HEK293T (cell line): ENCODE results near the gene ZNF521.

Experiments used
- CTCF ChIA-PET: fragments of 350-600 bp; formaldehyde crosslinking; extraction: SDS; loops from one replicate; lab custom pipeline; 2021; ENCODE audit warnings: antibody characterized with exemption, inconsistent platforms; lab: Yijun Ruan, JAX
- POLR2A ChIA-PET: fragments of 350-600 bp; formaldehyde crosslinking; extraction: SDS; loops from one replicate; lab custom pipeline; 2020; ENCODE audit warnings: antibody characterized with exemption, inconsistent platforms; lab: Yijun Ruan, JAX
- DNase-seq: peaks from one replicate; pipeline ENCODE4 v3.0.0; 2012; ENCODE audit warnings: mixed read lengths; ENCODE audit errors: extremely low spot score
- ARNT ChIP-seq: fragments of 450-650 bp; IDR thresholded peaks from 2 replicates; pipeline ENCODE4 v1.6.1; 2017; ENCODE audit warnings: mild to moderate bottlenecking
- BHLHE40 ChIP-seq: fragments of 450-650 bp; IDR thresholded peaks from 2 replicates; pipeline ENCODE4 v1.6.1; 2016; ENCODE audit warnings: mild to moderate bottlenecking, moderate library complexity, borderline replicate concordance
- CTBP1 ChIP-seq: fragments of 450-650 bp; IDR thresholded peaks from 2 replicates; pipeline ENCODE4 v1.6.1; 2016; ENCODE audit warnings: borderline replicate concordance
- ELF4 ChIP-seq: fragments of 450-650 bp; IDR thresholded peaks from 2 replicates; pipeline ENCODE4 v1.6.1; 2017; ENCODE audit warnings: antibody characterized with exemption
- FOXA1 ChIP-seq: fragments of 450-650 bp; IDR thresholded peaks from 2 replicates; pipeline ENCODE4 v1.6.1; 2016; ENCODE audit warnings: mild to moderate bottlenecking
- FOXK2 ChIP-seq: fragments of 450-650 bp; IDR thresholded peaks from 2 replicates; pipeline ENCODE4 v1.6.1; 2016; ENCODE audit warnings: mild to moderate bottlenecking
- FOXM1 ChIP-seq: fragments of 450-650 bp; IDR thresholded peaks from 2 replicates; pipeline ENCODE4 v1.6.1; 2017; ENCODE audit warnings: mild to moderate bottlenecking, borderline replicate concordance
- HDGF ChIP-seq: fragments of 450-650 bp; IDR thresholded peaks from 2 replicates; pipeline ENCODE4 v1.6.1; 2017; ENCODE audit warnings: antibody characterized with exemption, borderline replicate concordance
- L3MBTL2 ChIP-seq: fragments of 450-650 bp; conservative IDR thresholded peaks from 2 replicates; pipeline ENCODE4 v1.6.1; 2016; ENCODE audit warnings: mild to moderate bottlenecking
- LEF1 ChIP-seq: fragments of 450-650 bp; IDR thresholded peaks from 2 replicates; pipeline ENCODE4 v1.6.1; 2017; ENCODE audit warnings: mild to moderate bottlenecking, borderline replicate concordance
- NFRKB ChIP-seq: fragments of 450-650 bp; IDR thresholded peaks from 2 replicates; pipeline ENCODE4 v1.6.1; 2016; ENCODE audit warnings: mild to moderate bottlenecking, moderate library complexity
- SP1 ChIP-seq: fragments of 450-650 bp; IDR thresholded peaks from 2 replicates; pipeline ENCODE4 v1.6.1; 2017
- SUZ12 ChIP-seq: fragments of 450-650 bp; IDR thresholded peaks from 2 replicates; pipeline ENCODE4 v1.6.1; 2016; ENCODE audit warnings: mild to moderate bottlenecking
- TARDBP ChIP-seq: fragments of 450-650 bp; IDR thresholded peaks from 2 replicates; pipeline ENCODE4 v1.6.1; 2016
- ZNF384 ChIP-seq: fragments of 450-650 bp; IDR thresholded peaks from 2 replicates; pipeline ENCODE4 v1.6.1; 2016
- TF ChIP-seq, protein P1 (sequence below): fragments of 450-650 bp; IDR thresholded peaks from 2 replicates; pipeline ENCODE4 v1.6.1; 2016

The ZNF521 gene

DNA sequence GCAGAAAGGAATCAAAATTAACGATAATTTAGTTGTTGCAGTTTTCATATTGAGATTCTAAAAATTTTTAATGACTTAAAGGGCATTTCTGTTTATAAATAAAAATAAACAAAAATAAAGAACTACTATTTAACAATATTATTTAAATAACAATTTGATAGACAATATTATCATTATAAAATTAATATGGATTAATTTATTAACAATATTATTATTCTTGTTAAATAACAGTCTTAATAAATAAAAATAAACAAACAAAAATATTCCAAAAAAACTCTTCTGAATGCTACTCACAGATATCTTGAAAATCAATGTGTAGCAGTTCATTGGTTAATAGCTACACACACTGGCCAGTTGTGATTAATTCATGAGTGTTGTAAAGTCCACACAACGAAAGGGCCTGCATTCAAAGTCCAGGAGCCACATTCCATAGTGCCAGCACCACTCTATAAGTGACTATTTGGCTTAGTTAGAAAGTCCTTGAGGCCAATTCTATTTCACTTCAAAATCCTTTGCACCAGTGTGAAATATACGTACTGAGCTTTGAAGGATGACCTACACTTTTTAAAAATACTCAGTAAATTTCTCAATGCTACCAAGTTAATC lies 117.1 kb downstream of the ZNF521 start:
- POLR2A ChIA-PET: no interaction called here
- DNase-seq: no peak
- CTCF ChIA-PET: no interaction called here
- no peak for TF ChIP-seq NFRKB
- TF ChIP-seq TARDBP: no peak
- TF ChIP-seq CTBP1: no peak
- no peak for TF ChIP-seq FOXA1
- TF ChIP-seq ARNT: no peak

DNA sequence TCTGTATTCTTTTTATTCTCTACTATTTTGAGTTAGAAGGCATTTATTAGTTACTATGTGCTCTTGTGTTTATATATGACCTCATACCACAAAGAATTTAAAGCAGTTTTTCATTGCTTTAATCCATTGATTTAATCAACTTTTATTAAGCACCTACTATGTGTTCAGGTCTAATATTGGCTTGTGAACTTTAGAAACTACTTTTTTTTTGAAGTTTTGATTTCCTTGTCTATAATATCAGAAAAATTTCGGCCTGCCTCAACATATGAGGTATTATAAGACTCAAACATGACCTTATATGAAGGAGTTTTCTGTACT lies 117.7 kb downstream of the ZNF521 start:
- CTCF ChIA-PET: no interaction called here
- DNase-seq: no peak
- POLR2A ChIA-PET: no interaction called here
- TF ChIP-seq, protein P1, sequence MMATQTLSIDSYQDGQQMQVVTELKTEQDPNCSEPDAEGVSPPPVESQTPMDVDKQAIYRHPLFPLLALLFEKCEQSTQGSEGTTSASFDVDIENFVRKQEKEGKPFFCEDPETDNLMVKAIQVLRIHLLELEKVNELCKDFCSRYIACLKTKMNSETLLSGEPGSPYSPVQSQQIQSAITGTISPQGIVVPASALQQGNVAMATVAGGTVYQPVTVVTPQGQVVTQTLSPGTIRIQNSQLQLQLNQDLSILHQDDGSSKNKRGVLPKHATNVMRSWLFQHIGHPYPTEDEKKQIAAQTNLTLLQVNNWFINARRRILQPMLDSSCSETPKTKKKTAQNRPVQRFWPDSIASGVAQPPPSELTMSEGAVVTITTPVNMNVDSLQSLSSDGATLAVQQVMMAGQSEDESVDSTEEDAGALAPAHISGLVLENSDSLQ: no peak
- TF ChIP-seq NFRKB: no peak
- no peak for TF ChIP-seq BHLHE40
- TF ChIP-seq SP1: no peak
- TF ChIP-seq L3MBTL2: no peak
- no peak for TF ChIP-seq CTBP1
- no peak for TF ChIP-seq FOXK2
- TF ChIP-seq LEF1: no peak
- TF ChIP-seq ZNF384: no peak
- no peak for TF ChIP-seq FOXM1
- TF ChIP-seq ELF4: no peak
- TF ChIP-seq HDGF: no peak
- no peak for TF ChIP-seq FOXA1
- no peak for TF ChIP-seq ARNT
- no peak for TF ChIP-seq TARDBP
- no peak for TF ChIP-seq SUZ12

GRCh38 chr18:25233528-25234321 lies 118.2 kb downstream of the ZNF521 start:
- ChIA-PET POLR2A (no interaction called here), CTCF (interaction anchor here (0.7 kb wide), 1 partner anchor 8 kb away, joined by 10 read pairs; no protein-coding TSS in a partner anchor)
- TF ChIP-seq FOXK2 (no peak), FOXA1 (no peak), LEF1 (no peak), NFRKB (no peak), SP1 (no peak), ELF4 (no peak), TARDBP (no peak)
- no peak for DNase-seq

- CTCF ChIA-PET: interaction anchor here (1.4 kb wide), 1 partner anchor 8 kb away, joined by 6 read pairs; no protein-coding TSS in a partner anchor
- TF ChIP-seq SUZ12 (no peak), LEF1 (no peak), ZNF384 (no peak), BHLHE40 (no peak), ELF4 (no peak), L3MBTL2 (no peak), SP1 (no peak)
- DNase-seq: no peak
- POLR2A ChIA-PET: no interaction called here
These were observed 120.7 kb downstream of the ZNF521 start for GRCh38 chr18:25231327-25231691.

DNA sequence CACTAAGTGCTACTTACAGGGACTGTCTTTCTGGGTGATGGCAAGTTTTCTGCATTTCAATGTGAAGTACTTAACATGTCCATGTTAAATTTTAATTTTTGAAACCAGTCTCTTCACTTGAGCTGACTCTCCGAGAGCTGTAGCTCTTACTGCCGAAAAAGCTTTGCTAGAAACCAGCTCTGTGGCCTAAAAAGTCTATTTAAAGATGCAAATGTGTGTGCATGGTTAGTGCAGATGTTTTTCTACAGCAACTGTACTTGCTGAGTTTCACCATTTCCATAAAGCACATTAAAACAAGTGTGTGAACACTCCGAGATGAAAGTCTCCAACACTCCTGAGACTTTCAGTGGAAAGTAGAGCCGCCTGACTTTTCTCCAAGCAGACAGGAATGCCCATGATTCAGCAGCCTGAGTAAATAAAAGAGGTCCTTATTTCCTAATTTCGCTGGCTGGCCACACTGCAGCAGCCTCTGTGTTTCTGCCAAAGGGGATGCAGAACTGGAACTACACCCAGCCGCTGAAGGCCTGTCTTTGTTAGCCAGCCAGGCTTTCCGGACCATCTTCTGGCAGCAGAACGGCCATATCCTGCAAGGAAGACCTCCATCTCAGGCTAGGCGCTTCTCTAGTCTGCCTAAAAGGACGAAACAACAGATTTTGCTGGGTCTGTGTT lies 121.2 kb downstream of the ZNF521 start:
- no peak for TF ChIP-seq FOXA1
- TF ChIP-seq FOXM1: no peak
- TF ChIP-seq NFRKB: no peak
- no peak for TF ChIP-seq ARNT
- no peak for TF ChIP-seq CTBP1
- no peak for TF ChIP-seq ELF4
- TF ChIP-seq BHLHE40: no peak
- TF ChIP-seq HDGF: no peak
- no peak for TF ChIP-seq FOXK2
- TF ChIP-seq LEF1: no peak
- no peak for TF ChIP-seq SP1
- TF ChIP-seq L3MBTL2: no peak
- TF ChIP-seq SUZ12: no peak
- TF ChIP-seq ZNF384: no peak
- no peak for TF ChIP-seq TARDBP
- TF ChIP-seq, protein P1: no peak
- ChIA-PET CTCF (interaction anchor here (0.8 to 1.4 kb wide), 2 partner anchors 8 kb away, joined by 3 to 6 read pairs; no protein-coding TSS in a partner anchor), POLR2A (no interaction called here)
- DNase-seq: no peak

DNA sequence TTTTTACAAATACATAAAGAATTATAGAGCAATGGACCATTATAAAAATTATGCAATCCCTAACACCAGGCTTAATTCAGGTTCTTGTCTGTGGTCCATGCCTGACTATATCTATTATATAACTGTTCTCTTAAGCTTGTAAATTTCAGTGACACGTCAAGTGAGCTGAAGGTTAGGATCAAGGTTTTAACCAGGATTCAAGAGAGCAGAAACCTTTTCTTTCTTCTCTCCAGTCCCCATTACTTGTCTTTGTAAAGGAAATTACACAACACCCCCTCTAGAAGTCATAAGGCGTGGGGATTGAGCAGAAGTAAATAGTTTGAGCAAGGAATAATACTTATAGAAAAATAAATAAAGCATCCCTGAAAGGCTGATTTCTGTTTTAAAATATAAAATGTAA lies 122.0 kb downstream of the ZNF521 start:
- no peak for DNase-seq
- CTCF ChIA-PET: interaction anchor here (0.8 kb wide), 1 partner anchor 227 kb away, joined by 5 read pairs; no protein-coding TSS in a partner anchor
- no peak for TF ChIP-seq BHLHE40
- TF ChIP-seq ZNF384: no peak
- TF ChIP-seq NFRKB: no peak
- no peak for TF ChIP-seq ELF4
- TF ChIP-seq SP1: no peak
- no peak for TF ChIP-seq SUZ12
- TF ChIP-seq FOXA1: no peak
- TF ChIP-seq CTBP1: no peak
- TF ChIP-seq FOXM1: no peak
- no peak for TF ChIP-seq L3MBTL2
- TF ChIP-seq ARNT: no peak
- no peak for TF ChIP-seq TARDBP
- TF ChIP-seq HDGF: no peak
- TF ChIP-seq LEF1: no peak
- TF ChIP-seq, protein P1: no peak
- POLR2A ChIA-PET: no interaction called here
